ENCODE measurements around the gene PIERCE2.
A peak's percentile ranks its signal among the peaks of the same experiment; 100 is the strongest.
"Not testable (repeated sequence)": the region's sequence is repeated elsewhere in the genome, so short reads cannot be mapped to it uniquely, and the experiment has no call there.

Gene PIERCE2

DNA sequence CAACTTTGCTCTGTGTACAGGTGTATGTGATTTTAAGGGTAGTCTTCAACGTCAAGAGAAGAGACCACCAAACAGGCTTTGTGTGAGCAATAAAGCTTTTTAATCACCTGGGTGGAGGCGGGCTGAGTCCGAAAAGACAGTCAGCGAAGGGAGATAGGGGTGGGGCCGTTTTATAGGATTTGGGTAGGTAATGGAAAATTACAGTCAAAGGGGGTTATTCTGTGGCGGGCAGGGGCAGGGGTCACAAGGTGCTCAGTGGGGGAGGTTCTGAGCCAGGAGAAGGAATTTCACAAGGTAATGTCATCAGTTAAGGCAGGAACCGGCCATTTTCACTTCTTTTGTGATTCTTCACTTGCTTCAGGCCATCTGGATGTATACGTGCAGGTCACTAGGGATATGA is 9.4 kb downstream of the PIERCE2 start:
- intact Hi-C loops (cut with DNase I); DNase-seq: not testable (repeated sequence)

DNA sequence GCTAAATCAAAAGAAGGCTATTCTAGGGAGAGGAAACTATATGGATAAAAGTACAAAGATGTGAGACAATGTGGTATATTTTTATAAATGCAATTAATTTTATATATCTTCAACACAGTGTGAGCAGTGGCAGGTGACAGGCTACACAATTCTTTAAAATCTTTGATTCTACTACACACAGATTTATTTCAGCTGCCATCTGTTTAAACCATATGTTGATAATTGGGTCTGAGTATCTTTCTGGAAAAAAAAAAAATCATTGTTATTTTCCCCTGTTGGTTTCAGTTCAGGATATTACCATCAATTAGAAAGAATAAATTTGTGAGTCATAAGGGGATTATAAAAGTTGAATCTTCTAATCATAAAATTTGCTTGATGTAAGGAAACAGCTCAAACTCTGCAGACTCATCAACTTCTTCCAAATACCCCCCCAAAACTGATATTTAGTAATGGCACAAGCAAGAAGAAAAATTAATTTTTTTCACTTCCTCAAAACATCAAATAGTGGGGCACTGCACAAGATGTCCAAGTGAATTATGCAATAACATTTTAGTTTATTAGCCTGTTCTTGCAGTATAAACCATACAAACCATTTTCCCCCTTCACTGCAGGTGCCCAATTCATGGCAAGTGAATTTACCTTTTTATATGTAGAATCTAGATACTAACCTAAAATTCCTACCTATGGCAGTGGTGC is 12.0 kb downstream of the PIERCE2 start:
- DNase-seq: no peak

DNA sequence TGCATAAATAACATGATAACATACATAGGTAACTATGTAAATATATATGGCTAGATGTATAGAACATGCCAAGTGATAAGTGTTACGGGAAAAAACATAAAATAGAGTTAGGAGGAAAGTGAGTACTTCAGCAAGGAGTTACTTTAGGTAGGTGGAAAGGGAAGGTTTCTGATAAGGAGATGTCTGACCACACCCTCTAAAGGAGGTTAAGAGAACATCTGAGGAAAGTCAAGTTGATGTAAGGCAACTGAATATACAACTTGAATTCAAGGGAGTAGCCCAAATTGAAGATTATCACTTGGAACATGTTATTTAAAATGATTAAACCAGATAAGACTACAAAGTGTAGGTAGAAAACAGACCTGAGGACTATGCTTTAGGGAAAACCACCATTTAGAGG is 13.8 kb downstream of the PIERCE2 start:
- intact Hi-C loops (cut with DNase I): no loop called here
- no peak for DNase-seq

More for the DNA sequence above, 12.0 kb downstream of the PIERCE2 start:
- intact Hi-C loops (cut with DNase I): no loop called here

DNA sequence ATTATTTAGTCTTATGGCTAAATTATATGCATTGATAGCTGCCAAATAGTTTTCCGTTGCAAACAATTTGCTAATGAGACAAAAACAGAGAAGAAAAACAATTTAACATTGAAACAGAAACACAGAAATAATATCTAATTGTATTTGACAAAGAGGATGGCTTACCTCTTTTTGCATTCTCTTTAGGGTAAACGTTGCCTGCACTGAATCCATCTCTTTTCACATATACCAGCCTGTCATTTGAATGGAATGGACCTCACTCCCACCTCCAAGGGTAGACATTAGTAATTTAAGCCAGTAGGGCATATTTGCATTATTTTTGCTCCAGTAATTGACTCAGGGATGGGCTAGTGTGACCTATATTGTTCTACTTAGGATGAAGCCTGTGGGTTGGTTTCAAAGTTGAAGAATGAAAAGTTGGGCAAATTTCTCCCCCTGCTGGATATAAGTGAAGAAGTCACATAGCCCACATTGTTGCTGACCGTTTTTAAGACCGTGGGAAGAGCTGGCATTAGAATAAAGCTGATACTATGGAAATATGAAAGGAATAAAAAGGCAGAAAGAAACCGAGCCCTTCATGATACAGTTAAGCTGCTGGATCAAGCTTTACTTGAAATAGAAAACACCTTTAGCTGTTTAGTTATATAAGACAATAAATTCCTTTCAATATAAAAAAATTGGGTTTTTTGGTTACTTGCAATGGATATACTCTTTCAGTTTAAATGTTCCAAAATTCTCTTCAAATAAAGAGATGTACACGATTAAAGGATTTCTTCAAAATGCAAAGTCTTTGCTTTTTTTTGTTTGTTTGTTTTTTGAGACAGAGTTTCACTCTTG is 26.9 kb downstream of the PIERCE2 start:
- intact Hi-C loops (cut with DNase I): no loop called here
- peak in 1 of 42 donors; percentile 35 for DNase-seq

DNA sequence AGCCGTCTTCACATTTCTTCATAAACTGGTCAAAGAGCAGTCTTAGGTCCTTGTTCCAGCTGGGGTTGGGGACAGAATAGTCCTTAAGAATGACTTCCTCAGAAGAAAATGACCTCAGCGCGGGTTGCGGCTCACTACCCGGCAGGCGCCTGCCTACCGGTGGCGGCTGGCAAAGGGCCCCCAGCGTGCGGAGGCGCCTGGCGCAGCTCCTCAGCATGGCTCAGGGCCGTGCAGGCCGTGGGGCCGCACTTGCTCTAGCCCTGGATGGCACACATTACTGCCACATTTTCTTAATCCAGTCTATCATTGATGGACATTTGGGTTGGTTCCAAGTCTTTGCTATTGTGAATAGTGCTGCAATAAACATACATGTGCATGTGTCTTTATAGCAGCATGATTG is 34.8 kb downstream of the PIERCE2 start:
- DNase-seq; intact Hi-C loops (cut with DNase I): not testable (repeated sequence)

DNA sequence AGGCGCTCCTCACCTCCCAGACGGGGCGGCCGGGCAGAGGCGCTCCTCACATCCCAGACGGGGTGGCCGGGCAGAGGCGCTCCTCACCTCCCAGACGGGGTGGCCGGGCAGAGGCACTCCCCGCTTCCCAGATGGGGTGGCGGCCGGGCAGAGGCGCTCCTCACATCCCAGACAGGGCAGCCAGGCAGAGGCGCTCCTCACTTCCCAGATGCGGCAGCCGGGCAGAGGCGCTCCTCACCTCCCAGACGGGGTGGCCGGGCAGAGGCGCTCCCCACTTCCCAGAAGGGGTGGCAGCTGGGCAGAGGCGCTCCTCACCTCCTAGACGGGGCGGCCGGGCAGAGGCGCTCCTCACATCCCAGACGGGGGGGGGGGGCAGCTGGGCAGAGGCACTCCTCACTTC is 37.6 kb downstream of the PIERCE2 start:
- DNase-seq; intact Hi-C loops (cut with DNase I): not testable (repeated sequence)

DNA sequence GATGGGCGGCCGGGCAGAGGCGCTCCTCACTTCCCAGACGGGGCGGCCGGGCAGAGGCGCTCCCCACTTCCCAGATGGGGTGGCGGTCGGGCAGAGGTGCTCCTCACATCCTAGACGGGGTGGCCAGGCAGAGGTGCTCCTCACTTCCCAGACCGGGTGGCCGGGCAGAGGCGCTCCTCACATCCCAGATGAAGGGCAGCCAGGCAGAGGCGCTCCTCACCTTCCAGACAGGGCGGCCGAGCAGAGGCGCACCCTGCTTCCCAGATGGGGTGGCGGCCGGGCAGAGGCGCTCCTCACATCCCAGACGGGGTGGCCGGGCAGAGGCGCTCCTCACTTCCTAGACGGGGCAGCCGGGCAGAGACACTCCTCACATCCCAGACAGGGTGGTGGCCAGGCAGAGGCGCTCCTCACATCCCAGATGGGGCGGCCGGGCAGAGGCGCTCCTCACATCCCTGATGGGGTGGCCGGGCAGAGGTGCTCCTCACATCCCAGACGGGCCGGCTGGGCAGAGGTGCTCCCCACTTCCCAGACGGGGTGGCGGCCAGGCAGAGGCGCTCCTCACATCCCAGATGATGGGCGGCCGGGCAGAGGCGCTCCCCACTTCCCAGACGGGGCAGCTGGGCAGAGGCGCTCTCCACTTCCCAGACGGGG is 38.2 kb downstream of the PIERCE2 start:
- not testable (repeated sequence) for DNase-seq

DNA sequence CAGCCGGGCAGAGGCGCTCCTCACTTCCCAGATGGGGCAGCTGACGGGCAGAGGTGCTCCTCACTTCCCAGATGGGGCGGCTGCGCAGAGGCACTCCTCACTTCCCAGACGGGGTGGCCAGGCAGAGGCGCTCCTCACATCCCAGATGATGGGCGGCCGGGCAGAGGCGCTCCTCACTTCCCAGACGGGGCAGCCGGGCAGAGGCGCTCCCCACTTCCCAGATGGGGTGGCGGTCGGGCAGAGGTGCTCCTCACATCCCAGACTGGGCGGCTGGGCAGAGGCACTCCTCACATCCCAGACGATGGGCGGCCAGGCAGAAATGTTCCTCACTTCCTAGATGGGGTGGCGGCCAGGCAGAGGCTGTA is 38.7 kb downstream of the PIERCE2 start:
- DNase-seq; intact Hi-C loops (cut with DNase I): not testable (repeated sequence)

More for the DNA sequence above, 38.2 kb downstream of the PIERCE2 start:
- intact Hi-C loops (cut with DNase I): not testable (repeated sequence)

DNA sequence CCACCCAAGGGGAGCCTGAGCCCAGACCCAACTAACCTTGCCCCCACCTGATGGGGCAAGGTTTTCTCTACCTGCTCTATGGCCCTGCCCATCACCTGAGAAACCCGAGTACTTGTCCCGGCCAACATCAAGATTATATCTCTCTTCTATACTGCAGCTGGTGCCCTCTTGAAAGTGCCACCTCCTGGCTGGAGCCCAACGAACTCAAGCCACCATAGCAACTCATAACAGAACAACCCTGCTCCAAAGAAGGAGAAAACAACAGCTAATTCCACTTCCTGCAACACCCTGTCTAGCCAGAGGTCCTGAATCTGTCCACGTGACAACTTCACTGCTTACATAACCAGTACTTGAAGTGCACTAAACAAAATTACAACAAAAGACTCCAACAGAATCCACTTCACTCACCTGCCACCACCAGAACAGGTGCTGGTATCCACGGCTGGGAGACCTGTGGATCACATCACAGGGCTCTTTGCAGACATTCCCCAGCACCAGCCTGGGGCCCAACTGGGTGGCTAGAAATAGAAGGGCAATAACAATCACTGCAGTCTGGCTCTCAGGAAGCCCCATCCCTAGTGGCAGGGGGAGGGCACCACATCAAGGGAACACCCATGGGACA is 49.2 kb downstream of the PIERCE2 start:
- intact Hi-C loops (cut with DNase I): no loop called here
- DNase-seq: no peak

DNA sequence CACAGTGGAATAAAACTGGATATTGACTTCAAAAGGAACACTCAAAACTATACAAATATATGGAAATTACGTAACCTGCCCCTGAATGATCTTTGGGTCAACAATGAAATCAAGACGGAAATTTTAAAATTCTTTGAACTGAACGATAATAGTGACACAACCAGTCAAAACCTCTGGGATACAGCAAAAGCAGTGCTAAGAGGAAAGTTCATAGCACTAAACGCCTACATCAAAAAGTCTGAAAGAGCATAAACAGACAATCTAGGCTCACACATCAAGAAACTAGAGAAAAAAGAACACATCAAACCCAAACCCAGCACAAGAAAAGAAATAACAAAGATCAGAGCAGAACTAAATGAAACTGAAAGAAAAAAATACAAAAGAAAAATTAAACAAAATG is 53.2 kb downstream of the PIERCE2 start:
- intact Hi-C loops (cut with DNase I): no loop called here
- DNase-seq: no peak

DNA sequence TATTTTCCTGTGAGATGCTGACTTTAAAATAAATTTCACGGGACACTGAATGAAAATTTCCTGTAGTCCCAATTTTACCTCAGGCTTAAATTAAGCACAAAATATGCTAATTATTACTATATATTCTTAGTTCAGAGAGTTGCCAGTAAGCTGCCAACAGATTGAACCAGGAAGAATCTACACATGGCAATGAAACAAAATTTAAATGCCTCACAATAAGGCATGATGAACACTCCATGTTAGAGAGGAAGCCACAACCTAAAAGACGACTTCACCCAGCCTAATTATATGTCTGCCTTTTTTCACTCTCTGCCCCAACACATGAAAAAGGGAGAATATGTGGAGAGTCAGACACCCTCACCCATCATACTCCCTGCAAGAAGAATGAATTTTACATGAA is 60.0 kb downstream of the PIERCE2 start:
- intact Hi-C loops (cut with DNase I): no loop called here

More for the DNA sequence above, 60.0 kb downstream of the PIERCE2 start:
- no peak for DNase-seq

Measured in head of caudate nucleus (tissue), 42 donors.